Kidney tubule cell (primary cell): Measurements from ENCODE around the gene NLRX1.
"Not testable (repeated sequence)": the region's sequence is repeated elsewhere in the genome, so short reads cannot be mapped to it uniquely, and the experiment has no call there.

ENCODE experiments used
- DNase-seq: peaks from one replicate; pipeline ENCODE4 v3.0.0-alpha.2; 2018; ENCODE audit warnings: low spot score

Gene NLRX1

DNA sequence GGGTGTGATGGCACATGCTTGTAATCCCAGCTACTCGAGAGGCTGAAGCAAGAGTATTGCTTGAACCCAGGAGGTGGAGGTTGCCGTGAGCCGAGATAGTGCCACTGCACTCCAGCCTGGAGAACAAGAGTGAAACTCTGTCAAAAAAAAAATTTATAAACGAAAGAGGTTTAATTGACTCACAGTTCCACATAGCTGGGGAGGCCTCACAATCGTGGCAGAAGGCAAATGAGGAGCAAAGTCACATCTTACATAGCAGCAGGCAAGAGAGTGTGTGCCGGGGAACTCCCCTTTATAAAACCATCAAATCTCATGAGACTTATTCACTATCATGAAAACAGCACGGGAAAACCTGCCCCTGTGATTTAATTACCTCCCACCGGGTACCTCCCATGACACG lies 15.9 kb downstream of the NLRX1 start:
- not testable (repeated sequence) for DNase-seq

DNA sequence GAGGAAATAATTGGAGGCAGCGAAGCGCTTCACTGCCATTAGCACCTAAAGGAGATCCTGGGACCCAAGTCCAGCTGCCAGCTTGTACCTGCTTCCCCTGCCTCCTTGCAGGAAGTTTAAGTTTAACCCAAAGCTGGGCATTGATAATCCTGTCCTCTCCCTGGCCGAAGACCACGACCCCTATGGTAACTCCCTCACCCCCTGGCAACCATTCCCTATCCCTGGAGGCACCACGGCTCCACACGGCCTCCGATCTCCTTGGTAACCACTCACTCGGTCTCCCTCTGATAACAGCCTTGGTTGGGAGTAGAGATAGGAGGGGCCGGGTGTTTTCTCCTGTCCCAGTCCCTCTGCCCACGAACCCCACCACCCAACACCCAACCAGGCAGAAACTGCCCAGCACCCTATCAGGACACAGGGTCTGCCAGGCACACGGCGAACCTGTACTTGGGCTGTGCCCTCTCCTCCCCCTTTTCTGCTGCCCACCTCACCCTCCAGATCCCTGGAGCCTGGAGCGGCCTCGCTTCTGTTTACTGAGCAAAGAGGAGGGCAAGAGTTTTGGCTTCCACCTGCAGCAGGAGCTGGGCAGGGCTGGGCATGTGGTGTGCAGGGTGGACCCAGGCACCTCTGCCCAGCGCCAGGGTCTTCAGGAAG lies 17.6 kb downstream of the NLRX1 start:
- no peak for DNase-seq

DNA sequence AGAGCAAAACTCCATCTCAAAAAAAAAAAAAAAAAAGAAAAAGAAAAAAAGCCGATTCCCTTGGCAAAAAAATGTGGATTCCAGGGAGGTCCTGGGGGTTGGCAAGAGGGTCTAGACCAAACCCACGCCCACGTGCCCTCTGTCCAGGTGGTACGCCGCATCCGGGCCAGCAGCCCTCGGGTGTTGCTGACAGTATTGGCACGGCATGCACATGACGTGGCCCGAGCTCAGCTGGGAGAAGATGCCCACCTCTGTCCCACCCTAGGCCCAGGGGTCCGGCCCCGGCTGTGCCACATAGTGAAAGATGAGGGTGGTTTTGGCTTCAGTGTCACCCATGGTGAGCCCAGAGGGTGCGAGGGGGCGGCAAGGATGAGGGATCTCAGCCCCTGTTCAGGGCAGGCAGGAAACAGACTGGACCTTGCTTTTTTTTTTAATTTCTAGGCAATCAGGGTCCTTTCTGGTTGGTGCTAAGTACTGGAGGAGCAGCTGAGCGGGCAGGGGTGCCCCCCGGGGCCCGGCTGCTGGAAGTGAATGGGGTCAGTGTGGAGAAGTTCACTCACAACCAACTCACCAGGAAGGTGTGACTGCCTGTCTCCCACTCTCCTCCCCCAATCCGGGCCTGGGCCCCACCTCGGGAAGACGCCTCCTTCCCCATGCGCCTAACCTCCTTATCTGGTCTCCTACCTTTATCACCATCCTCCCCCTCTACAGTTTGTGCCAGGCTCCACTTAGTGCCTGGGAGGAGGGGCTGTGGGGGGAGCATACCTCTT lies 18.8 kb downstream of the NLRX1 start:
- DNase-seq: no peak

DNA sequence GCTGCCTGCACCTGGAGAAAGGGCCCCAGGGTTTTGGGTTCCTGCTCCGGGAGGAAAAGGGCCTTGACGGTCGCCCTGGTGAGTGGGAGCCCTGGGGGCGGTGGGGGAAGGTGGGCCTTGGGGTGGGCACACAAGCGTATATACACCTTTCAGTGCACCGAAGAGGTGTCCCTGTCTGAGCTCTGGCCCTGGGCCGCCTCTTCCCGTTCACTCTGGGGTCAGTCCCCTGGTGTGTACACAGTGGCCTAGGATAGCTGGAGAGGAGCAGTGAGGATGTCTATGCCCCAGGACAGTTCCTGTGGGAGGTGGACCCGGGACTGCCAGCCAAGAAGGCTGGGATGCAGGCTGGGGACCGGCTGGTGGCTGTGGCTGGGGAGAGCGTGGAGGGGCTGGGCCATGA lies 19.5 kb downstream of the NLRX1 start:
- no peak for DNase-seq

DNA sequence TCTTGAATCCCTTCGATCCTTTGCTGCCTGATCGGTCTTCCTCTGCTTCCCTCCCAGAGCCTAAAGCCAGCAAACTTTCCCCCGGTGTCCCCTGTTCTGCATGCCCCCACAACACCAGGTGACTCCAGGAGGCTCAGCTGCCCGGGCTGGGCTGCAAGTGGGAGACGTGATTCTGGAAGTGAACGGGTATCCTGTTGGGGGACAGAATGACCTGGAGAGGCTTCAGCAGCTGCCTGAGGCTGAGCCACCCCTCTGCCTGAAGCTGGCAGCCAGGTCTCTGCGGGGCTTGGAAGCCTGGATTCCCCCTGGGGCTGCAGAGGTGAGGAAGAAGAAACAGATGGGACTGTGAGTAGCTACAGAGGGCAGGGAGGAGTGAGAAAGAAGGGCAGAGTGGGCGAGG lies 20.4 kb downstream of the NLRX1 start:
- DNase-seq: no peak

DNA sequence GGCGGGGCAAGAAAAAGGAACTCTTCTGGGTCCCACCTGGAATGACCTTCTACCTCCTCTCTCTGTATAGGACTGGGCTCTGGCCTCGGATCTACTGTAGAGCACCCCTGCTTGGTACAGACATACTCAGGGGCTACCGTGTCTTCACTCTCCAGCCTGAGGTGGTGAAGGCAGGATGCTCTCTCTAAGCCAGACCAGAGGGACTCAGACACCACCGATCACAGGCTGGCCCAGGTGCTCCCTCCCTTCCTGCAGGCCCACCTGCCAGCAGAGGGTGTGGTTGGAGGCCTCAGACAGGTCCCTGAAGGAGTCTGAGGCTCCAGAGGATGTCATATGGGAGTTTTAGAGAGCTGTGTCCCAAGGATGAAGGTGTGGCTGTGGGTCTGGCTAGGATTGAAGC lies 20.9 kb downstream of the NLRX1 start:
- DNase-seq: no peak

DNA sequence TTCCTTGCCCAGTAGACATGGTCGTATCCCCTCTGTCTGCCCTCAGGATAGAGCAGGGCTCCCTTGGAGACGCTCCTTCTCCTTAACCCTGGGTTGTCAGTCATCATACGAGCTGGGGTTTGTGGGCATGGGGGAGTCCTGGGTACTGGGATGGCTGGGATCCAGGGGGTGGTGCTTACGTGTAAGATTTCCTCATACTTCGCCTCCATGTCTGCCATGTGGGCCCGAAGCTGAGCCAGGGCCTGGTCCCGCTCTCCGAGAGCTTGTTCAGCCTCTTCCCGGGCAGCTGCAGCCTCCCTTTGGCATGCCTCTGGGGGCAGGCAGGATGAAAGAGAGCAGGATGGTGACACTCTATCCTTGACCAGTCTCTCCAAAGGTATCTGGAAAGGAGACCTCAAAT lies 22.0 kb downstream of the NLRX1 start:
- no peak for DNase-seq

DNA sequence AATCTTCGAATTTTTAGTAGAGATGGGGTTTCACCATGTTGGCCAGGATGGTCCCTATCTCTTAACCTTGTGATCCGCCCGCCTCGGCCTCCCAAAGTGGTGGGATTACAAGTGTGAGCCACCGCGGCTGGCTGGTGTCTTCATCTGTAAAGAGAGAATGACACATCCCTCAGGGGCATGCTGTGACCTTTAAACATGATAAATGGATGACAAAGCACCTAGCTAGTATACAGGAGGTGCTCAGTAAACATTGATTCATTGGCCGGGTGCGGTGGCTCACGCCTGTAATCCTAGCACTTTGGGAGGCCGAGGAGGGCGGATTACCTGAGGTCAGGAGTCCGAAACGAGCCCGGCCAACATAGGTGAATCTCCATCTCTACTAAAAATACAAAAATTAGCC lies 22.7 kb downstream of the NLRX1 start:
- not testable (repeated sequence) for DNase-seq

DNA sequence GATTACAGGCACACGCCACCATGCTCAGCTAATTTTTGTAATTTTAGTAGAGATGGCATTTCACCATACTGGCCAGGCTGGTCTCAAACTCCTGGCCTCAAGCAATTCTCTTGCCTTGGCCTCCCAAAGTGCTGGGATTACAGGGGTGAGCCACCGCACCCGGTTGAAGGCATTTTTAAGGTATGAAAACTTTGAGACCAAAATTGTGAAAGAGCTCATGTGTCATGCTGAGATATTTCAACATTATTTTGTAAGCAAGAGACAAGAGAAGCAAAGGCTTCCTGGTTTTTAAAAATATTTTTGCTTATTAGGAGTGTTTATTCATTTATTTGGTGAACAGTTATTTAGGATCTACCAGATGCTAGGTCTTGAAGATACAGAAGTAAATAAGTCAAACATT lies 23.6 kb downstream of the NLRX1 start:
- DNase-seq: no peak

DNA sequence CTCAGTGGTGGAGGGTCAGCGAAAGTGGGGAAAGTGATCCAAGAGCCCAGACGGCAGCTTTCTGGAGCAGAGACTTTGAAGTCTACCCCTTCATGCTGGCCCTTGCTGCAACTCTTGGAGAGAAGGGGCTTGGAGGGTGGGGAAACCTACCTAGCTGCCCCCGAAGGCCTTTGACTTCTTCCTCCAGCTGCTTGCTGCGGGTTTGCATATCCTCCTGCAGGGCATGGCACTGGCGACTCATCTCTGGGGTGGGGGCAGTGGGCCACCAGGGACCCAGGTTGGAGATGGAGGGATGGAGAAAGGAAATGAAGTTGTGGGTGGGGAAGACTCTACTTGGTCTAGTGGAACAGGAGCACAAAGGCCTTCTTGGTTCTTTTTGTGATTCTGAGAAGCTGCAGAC lies 24.5 kb downstream of the NLRX1 start:
- no peak for DNase-seq

DNA sequence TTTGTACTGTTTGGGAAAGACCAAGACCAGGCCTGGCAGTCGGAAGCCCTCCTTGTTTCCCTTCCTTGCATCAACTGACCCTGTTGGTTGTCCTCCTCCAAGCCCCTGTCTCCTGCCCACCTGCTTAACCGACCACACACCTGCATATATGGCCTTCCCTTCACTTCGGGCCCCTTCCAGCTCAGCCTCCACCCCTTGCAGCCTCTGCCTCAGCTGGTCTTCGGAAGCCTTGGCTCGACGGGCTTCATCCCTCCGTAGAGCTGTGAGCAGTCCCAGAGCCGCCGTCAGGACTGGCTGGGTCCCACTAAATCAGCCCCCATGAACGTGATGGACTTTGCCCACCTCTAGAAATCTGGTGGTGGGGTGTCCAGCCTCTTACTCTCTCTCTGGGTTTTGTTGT lies 25.1 kb downstream of the NLRX1 start:
- no peak for DNase-seq

DNA sequence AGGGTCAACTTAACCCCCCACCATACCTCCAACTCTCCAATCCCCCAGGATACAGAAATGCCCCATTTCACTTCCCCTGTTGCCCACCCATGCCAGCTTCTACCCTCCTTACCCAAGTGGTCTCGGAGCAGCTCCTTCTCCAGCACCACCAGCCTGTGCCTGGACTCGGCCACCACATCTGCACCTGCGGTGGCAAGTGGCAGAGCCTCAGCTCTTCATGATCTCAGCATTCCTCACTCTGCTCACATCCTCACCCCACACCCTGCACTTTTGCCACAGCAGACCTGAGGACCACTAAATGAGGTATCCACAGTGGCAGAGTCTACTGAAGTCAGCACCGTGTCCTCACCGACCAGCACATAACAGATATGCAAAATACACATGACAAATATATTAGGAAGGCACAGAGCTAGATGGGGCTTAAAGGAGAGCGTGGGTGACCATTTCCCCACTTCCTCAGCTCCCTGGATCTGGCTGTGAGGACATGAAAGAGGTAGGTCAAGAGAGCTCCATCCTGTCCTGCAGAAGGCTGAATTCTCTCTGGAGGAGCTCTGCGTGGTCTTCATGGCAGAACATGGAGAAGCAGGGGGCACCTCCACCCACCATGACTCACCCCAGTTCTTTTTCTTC lies 26.4 kb downstream of the NLRX1 start:
- no peak for DNase-seq

DNA sequence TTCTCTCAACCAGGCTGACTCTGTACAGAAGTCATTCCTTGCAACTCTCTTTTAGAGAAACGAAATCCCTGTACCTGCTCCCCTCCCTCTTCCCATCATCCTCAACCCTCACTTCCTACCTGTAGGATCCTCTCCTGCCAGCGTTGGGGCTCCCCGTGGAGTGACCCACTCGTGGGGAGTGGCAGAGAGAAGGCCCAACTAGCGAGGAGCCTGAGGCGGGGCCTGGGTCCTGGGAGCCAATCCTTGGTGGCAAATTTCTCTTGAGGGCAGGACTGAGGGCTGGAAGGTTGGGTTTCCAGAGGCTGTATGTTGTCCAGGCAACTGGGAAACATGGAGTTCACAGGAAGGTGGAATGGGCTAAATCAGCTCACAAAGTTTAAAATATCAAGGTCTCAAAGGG lies 27.2 kb downstream of the NLRX1 start:
- peak; percentile 37 for DNase-seq

DNA sequence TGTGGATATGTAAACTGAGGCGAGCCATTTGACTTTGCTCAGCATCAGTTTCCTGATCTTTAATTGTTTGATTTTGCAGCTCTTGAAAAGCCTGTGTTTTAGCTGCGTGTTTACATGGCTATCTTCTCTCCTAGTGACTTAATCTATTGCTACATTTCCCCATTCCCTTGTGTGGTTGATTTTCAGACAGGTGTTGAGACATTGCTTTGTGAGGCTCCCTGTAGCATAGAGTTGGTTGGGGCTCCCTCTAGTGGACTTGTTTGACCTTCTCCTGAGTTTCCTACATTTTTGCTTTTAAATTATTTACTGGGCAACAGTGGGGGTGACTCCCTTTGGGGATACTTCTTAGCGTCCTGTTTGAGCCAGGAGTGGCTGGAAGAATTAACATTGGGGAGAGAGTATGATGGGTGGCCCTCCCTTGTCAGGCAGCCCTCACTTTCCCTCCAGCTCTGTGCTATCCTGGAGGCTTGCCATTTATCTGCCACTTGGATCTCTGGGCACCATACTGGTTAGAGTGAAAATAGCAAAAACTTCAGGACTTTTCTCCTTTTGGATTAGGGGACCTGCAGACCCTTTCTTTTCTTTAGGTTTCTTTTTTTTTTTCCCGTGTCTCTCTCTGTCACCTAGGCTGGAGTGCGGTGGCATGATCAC lies 28.4 kb downstream of the NLRX1 start:
- DNase-seq: peak; percentile 84

DNA sequence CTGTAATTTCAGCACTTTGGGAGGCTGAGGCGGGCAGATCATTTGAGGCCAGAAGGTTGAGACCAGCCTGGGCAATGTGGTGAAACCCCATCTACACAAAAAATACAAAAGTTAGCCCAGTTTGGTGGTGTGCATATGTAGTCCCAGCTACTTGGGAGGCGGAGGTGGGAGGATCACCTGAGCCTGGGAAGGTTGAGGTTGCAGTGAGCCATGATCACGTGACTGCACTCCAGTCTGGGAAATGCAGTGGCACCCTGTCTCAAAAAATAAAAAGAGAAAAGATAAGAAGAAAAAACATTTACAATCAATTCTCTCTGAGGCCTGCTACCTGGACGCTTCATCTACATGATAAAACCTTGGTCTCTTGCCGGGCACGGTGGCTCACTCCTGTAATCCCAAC lies 30.4 kb downstream of the NLRX1 start:
- DNase-seq: no peak

DNA sequence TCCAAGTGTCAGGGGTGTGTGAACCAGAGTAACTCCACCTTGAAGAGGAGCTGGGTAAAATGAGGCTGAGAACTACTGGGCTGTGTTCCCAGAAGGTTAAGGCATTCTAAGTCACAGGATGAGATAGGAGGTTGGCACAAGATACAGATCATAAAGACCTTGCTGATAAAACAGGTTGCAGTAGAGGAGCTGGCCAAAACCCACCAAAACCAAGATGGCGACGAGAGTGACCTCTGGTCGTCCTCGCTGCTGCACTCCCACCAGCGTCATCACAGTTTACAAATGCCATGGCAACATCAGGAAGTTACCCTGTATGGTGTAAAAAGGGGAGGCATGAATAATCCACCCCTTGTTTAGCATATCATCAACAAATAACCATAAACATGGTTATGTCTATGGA lies 32.7 kb downstream of the NLRX1 start:
- DNase-seq: not testable (repeated sequence)

DNA sequence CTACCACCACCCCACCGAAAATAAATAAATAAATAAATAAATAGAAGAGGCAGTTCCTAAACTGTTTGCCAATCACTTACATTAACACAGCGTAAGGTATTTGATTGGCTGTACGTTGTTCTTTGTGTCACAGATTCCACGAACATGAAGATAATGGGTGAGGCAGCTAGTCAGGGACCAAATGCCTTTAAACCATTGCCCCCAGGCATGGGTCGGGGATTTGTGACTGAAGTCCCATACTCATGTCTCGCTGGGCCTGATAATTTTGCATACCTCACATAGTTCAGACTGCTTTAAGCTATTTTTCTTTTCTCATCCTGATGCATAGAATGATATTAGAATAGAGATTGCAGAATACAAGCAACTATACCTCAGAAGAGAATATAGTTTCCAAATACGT lies 34.0 kb downstream of the NLRX1 start:
- DNase-seq: no peak

DNA sequence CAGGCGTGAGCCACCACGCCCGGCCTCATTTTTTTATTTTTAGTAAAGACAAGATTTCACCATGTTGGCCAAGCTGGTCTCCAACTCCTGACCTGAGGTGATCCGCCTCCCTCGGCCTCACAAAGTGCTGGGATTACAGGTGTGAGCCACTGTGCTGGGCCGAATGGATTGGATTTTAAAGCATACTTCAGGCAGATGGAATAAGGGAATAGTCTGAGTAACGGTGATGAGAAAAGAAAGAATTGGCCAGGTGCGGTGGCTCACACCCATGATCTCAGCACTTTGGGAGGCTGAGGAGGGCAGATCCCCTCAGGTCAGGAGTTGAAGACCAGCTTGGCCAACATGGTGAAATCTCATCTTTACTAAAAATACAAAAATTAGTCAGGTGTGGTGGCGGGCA lies 35.5 kb downstream of the NLRX1 start:
- no peak for DNase-seq

DNA sequence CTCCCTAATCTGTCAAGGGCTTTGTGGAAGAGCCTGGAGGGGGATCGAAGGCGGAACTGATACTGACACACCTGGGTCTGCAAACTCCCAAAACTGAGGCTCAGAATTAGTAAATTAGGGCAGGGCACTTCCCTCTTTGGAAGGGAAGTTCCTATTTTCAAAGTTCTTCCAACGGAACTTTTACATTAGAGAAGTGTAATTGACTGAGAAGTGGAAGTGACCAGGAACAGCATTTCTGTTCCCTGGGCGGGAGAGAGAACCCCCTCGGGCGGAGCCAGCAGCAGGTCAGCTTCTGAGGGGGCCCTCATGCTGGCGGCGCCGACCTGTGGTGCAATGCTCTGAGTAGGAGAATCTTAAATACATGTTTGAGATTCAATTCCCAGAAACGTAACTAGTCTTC lies 36.6 kb downstream of the NLRX1 start:
- no peak for DNase-seq

DNA sequence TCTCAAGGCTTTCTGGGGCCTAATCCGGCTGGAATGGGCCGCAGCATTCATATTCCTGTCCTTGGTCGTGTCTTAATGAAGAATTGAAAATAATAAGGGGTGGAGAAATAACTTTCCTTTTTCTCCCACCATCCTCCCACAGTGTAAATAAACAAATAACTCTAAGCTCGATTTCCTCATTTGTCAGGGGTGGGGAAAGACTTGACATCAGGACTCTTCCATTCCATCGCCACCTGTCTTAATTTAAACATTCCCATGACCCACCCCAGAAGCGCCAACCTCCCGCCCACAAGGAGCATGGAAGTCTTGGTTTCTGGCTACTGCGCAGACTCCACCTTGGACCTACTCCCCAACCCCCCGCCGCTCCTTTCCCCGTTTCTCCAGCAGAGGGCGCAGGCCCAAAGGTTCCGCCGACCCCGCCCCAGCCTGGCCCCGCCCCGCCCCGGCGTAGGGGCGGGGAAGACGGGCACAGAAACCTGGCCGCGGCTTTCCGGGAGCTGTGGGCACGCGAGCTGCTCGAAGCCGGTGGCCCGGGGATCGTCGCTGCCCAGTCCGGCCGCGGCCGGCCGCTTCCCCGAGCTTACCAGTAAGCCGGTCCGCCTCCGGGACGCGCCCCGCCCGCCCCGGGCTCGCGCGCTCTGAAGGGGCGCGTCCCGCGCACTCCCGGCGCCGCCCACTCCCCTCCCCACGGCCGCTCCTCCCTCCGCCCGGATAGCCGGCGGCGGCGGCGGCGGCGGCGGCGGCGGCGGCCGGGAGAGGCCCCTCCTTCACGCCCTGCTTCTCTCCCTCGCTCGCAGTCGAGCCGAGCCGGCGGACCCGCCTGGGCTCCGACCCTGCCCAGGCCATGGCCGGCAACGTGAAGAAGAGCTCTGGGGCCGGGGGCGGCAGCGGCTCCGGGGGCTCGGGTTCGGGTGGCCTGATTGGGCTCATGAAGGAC lies 37.3 kb downstream of the NLRX1 start, which contains the start of gene CBL:
CBL (plus strand) TSS at position 766 of the 937 bp plus-strand sequence; CDS start at position 845, 79 bp downstream.
- peak; percentile 89 for DNase-seq

DNA sequence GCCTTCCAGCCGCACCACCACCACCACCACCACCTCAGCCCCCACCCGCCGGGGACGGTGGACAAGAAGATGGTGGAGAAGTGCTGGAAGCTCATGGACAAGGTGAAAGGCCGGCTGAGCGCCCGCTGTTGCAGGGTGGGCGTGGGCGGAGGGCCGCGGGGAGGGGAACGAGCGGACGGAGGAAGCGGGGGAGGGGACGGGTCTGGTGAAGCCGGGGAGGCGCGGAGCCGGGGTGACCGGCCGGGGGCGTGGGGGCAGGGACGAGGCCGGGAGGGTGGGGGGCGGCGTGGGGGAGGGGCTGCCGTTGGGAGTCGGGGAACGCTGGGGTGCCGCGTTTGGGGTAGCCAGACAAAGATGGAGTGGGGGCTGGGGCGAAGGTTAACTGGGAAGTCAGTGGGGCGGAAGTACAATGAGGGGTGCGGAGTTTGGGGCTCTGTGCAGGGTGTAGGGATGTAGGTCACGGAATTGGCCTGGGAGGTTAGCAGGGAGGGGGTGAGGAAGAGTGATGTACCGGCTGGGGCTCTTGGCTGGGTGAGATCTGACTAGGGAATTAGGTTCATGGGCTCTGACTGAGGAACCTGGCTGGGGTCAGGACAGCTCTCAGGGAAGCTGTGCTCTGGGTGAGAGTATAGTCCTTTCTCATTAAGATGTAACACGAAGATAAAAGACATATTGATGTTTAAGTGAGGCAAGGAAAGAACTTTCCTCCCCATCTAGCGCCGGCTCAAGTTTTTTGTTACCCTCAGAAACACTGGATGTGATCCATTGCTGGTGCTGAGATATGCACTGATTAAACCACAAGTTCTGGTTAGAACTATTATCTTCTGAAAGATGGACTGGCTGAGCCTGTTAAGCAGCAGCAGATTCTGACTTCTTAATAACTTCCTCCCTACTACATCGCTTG lies 38.2 kb downstream of the NLRX1 start:
- DNase-seq: peak; percentile 11
